Activated naive CD8-positive, alpha-beta T cell treated with anti-CD3 and anti-CD28 coated beads for 36 hours (primary cell): ENCODE data around the gene EGLN1. TPM values are rescaled to one million over a fixed set of nuclear protein-coding genes. Genes with fewer than 3 reads are reported as not detected.

ENCODE experiments used
- DNase-seq: peaks from one replicate; pipeline ENCODE4 v3.0.0; 2021
- H3K27ac Mint-ChIP-seq: one replicate; pipeline ENCODE4 v1.8.0; 2022; ENCODE audit warnings: mild to moderate bottlenecking, moderate library complexity, mixed read lengths
- H3K27me3 Mint-ChIP-seq: one replicate; pipeline ENCODE4 v1.8.0; 2022; ENCODE audit warnings: mild to moderate bottlenecking, mixed read lengths
- H3K36me3 Mint-ChIP-seq: one replicate; pipeline ENCODE4 v1.8.0; 2021; ENCODE audit warnings: mild to moderate bottlenecking, mixed read lengths
- H3K4me1 Mint-ChIP-seq: one replicate; pipeline ENCODE4 v1.8.0; 2021; ENCODE audit warnings: mixed read lengths
- H3K4me3 Mint-ChIP-seq: one replicate; pipeline ENCODE4 v1.8.0; 2022; ENCODE audit warnings: mild to moderate bottlenecking, moderate library complexity, mixed read lengths
- H3K9me3 Mint-ChIP-seq: one replicate; pipeline ENCODE4 v1.8.0; 2022; ENCODE audit warnings: mixed read lengths
- total RNA-seq, 2 experiments: library from RNA; stranded (reverse); gene quantifications; one replicate each; pipeline ENCODE4 v1.2.3, GENCODE V29; 2021

Gene EGLN1
- total RNA-seq, 2 experiments from 2014 or later = 36.3 to 37.8 TPM

- DNase-seq = no peak
- H3K9me3 Mint-ChIP-seq = no peaks in the 10 kb centered on the region
- peaks cover 9% of the 10 kb centered on the region for H3K36me3 Mint-ChIP-seq
- no peak overlapping the region for H3K4me3 Mint-ChIP-seq
- no peak overlapping the region for H3K27ac Mint-ChIP-seq
- H3K4me1 Mint-ChIP-seq = peaks cover 5% of the 10 kb centered on the region
- no peaks in the 10 kb centered on the region for H3K27me3 Mint-ChIP-seq
Measured at GRCh38 chr1:231347961-231348360, 74.1 kb downstream of the EGLN1 start.

DNA sequence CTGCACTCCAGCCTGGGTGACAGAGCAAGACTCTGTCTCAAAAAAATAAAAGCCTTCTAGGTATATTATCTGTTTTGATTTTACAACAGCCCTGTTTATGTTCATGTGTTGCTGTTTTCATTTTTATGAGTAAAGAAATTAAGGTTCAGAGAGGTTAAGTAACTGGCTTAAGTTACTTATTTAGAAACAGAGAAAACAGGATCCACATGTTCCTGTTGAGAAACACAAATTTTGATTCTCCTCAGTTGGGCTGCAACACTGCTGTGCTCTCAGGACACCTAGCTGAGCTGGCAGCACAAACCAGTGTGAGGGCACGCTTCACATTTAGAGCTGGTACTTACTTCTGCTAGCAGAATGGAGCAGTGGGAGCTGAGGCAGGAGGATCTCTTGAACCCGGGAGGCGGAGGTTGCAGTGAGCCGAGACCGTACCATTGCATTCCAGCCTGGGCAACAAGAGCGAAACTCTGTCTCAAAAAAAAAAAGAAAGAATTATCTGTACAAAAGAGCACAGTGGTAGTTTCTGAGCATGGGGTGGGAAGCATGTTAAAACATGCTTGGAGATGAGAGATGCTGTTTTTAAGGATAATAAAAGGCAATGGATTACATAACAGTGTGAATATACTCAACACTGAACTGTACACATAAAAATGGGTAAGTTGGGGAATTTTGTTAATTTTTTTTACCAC, 81.6 kb downstream of the EGLN1 start:
- Mint-ChIP-seq H3K4me3 (no peak overlapping the region), H3K4me1 (peaks cover 39% of the 10 kb centered on the region), H3K36me3 (peaks cover 41% of the 10 kb centered on the region), H3K9me3 (peaks cover 2% of the 10 kb centered on the region), H3K27me3 (peaks cover 3% of the 10 kb centered on the region), H3K27ac (no peak overlapping the region)
- no peak for DNase-seq

GRCh38 chr1:231338270-231339128, 83.6 kb downstream of the EGLN1 start, which contains the start of gene SPRTN:
TSS of gene SPRTN (plus strand) at chr1:231338293. CDS start at chr1:231338384, 91 bp downstream.
- peaks cover 48% of the 10 kb centered on the region for H3K4me1 Mint-ChIP-seq
- DNase-seq = no peak
- H3K27ac Mint-ChIP-seq = peak within 1 kb of the TSS; percentile 98
- peaks cover 2% of the 10 kb centered on the region for H3K9me3 Mint-ChIP-seq
- H3K4me3 Mint-ChIP-seq = peak within 1 kb of the TSS; percentile 97
- peaks cover 3% of the 10 kb centered on the region for H3K27me3 Mint-ChIP-seq
- peaks cover 56% of the 10 kb centered on the region for H3K36me3 Mint-ChIP-seq

DNA sequence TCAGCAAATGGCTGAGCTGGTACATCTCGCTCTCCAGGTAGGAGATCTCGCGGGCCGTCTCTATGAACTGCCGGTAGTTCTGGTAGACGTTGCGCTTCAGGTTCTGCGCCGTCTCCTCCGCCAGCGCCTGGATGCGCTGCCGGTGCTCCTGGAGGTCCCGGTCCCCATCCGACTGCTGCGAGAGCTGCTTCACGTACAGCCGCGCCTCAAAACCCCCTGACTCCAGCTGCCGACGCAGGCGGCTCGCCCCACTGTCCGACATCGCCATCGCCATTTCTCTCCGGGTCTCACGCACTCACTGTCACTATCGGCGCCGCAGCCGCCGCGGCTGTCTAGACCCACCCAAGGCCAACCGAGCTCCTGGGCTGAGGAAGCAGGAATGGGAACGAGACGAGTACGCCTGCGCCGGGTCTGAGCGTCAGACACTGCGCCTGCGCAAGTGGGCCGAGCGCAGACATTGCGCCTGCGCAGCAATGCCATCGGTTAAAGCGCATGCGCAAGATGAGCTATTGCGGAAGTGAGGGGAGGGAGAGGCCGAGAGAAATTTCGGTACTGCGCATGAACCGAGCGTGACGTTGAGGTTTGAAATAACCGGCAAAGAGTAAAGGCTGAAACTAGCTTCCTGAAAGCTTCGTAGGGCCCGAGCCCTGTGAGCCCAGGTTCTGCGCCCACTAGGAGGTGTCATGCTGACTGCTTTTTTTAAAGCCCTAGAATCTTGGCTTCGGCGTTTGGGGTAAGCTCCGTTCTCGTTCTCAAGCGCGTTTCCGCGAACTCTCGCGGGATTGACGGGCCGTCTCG, 84.4 kb downstream of the EGLN1 start, which contains the start of gene EXOC8:
TSS of gene EXOC8 (minus strand) at position 381 of the 798 bp plus-strand sequence. CDS start at position 274, 107 bp downstream.
- H3K4me1 Mint-ChIP-seq = peaks cover 49% of the 10 kb centered on the region

GRCh38 chr1:231337043-231337471, 85.0 kb downstream of the EGLN1 start:
- Mint-ChIP-seq H3K4me1 (peaks cover 52% of the 10 kb centered on the region), H3K27me3 (peaks cover 3% of the 10 kb centered on the region), H3K4me3 (peak overlapping the region; percentile 97), H3K36me3 (peaks cover 62% of the 10 kb centered on the region), H3K9me3 (peaks cover 2% of the 10 kb centered on the region), H3K27ac (peak overlapping the region; percentile 98)
- no peak for DNase-seq

More for the DNA sequence above, 84.4 kb downstream of the EGLN1 start, which contains the start of gene EXOC8:
- peak; percentile 95 for DNase-seq
- Mint-ChIP-seq H3K9me3 (peaks cover 2% of the 10 kb centered on the region), H3K27me3 (peaks cover 3% of the 10 kb centered on the region), H3K27ac (peak within 1 kb of the TSS; percentile 98), H3K4me3 (peak within 1 kb of the TSS; percentile 97), H3K36me3 (peaks cover 59% of the 10 kb centered on the region)

GRCh38 chr1:231335663-231336602, 86.2 kb downstream of the EGLN1 start:
- peaks cover 9% of the 10 kb centered on the region for H3K9me3 Mint-ChIP-seq
- H3K27ac Mint-ChIP-seq = peak overlapping the region; percentile 43
- no peak for DNase-seq
- H3K4me3 Mint-ChIP-seq = peak overlapping the region; percentile 97
- H3K36me3 Mint-ChIP-seq = peaks cover 68% of the 10 kb centered on the region
- H3K27me3 Mint-ChIP-seq = peaks cover 3% of the 10 kb centered on the region
- H3K4me1 Mint-ChIP-seq = peaks cover 55% of the 10 kb centered on the region

DNA sequence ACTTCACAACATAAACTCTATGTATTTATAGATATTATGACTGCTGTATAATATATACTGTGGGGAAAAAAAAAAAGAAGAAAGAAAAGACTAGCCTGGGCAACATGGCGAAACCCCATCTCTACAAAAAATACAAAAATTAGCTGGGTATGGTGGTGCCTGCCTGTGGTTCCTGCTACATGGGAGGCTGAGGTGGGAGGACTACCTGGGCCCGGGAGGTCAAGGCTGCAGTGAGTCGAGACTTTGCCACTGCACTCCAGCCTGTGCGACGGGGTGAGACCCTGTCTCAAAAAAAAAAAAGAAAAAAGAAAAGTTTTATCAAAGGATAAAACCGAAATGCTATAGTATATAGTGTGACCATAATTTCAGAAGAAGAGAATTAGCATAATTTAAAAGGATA, 87.1 kb downstream of the EGLN1 start:
- DNase-seq = no peak
- Mint-ChIP-seq H3K4me3 (peak overlapping the region; percentile 65), H3K36me3 (peaks cover 66% of the 10 kb centered on the region), H3K9me3 (peaks cover 9% of the 10 kb centered on the region), H3K27ac (no peak overlapping the region), H3K4me1 (peaks cover 48% of the 10 kb centered on the region), H3K27me3 (peaks cover 3% of the 10 kb centered on the region)

GRCh38 chr1:231334079-231334666, 87.9 kb downstream of the EGLN1 start:
- H3K9me3 Mint-ChIP-seq = peaks cover 9% of the 10 kb centered on the region
- peaks cover 43% of the 10 kb centered on the region for H3K4me1 Mint-ChIP-seq
- peaks cover 61% of the 10 kb centered on the region for H3K36me3 Mint-ChIP-seq
- H3K4me3 Mint-ChIP-seq = peak overlapping the region; percentile 43
- H3K27me3 Mint-ChIP-seq = peaks cover 3% of the 10 kb centered on the region
- DNase-seq = no peak
- no peak overlapping the region for H3K27ac Mint-ChIP-seq

DNA sequence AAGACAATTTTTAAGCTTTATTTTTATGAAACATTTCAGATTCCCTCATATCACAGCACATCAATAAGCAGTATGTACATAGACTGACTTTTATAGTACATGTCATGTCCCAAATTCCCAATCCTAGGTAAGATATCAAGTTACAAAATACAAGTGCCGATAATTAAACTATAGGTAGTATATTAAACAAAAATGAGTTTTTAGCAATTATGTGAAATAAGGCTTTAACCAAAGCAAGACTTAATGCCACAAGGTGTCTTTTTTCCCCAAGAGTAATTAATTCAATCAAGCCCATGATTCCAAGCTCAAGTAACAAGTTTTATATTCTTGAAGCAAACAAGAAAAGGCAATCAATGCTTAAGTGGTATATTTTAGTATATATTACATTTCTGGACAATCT, 89.3 kb downstream of the EGLN1 start:
- H3K36me3 Mint-ChIP-seq = peaks cover 56% of the 10 kb centered on the region
- H3K27me3 Mint-ChIP-seq = peaks cover 2% of the 10 kb centered on the region
- peaks cover 39% of the 10 kb centered on the region for H3K4me1 Mint-ChIP-seq
- H3K4me3 Mint-ChIP-seq = no peak overlapping the region
- no peak for DNase-seq
- peaks cover 8% of the 10 kb centered on the region for H3K9me3 Mint-ChIP-seq
- H3K27ac Mint-ChIP-seq = no peak overlapping the region

DNA sequence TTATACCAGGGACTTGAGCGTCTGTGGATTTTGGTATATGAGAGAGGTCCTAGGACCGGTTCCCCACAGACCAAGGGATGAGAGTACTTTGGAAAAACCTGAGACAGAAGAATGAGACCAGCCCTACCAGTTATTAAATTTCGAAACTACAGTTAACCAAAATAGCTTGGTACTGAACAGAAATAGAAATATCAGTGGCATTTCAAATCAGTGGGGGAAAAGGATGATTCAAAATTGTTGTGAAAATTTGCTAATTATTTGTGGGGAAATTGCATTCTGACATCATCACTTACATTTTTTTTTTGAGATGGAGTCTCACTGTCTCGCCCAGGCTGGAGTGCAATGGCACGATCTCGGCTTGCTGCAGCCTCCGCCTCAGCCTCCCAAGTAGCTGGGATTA, 92.6 kb downstream of the EGLN1 start:
- H3K4me1 Mint-ChIP-seq = peaks cover 17% of the 10 kb centered on the region
- no peaks in the 10 kb centered on the region for H3K27me3 Mint-ChIP-seq
- H3K36me3 Mint-ChIP-seq = peaks cover 29% of the 10 kb centered on the region
- DNase-seq = no peak
- H3K9me3 Mint-ChIP-seq = peaks cover 7% of the 10 kb centered on the region
- H3K4me3 Mint-ChIP-seq = no peak overlapping the region
- no peak overlapping the region for H3K27ac Mint-ChIP-seq

- Mint-ChIP-seq H3K36me3 (peaks cover 13% of the 10 kb centered on the region), H3K27me3 (no peaks in the 10 kb centered on the region)
Measured at GRCh38 chr1:231327617-231328016, 94.5 kb downstream of the EGLN1 start.

DNA sequence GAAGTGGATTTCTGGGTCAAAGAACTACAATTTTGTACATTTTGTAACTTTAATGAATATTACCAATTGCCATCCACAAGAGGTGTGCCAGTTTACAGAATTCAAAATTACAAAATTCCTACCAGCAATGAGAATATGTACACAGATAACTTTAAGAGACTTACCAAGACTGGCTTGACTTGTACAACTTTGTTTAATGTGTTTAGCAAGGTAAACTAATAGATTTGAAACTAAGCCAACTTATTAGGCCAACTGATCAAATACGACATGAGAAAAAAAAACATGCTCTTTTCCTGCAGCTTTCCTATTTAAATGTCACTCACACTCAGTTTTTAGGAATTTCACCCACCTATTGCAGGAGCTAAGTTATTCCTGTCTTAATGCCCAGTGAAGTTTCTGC, 95.8 kb downstream of the EGLN1 start:
- Mint-ChIP-seq H3K4me3 (no peak overlapping the region), H3K4me1 (peaks cover 4% of the 10 kb centered on the region), H3K27ac (no peak overlapping the region), H3K27me3 (no peaks in the 10 kb centered on the region), H3K9me3 (peaks cover 1% of the 10 kb centered on the region), H3K36me3 (peaks cover 2% of the 10 kb centered on the region)
- DNase-seq = no peak

More at GRCh38 chr1:231327617-231328016, 94.5 kb downstream of the EGLN1 start:
- Mint-ChIP-seq H3K4me3 (no peak overlapping the region), H3K9me3 (peaks cover 7% of the 10 kb centered on the region), H3K27ac (no peak overlapping the region), H3K4me1 (peaks cover 8% of the 10 kb centered on the region)
- DNase-seq = no peak

DNA sequence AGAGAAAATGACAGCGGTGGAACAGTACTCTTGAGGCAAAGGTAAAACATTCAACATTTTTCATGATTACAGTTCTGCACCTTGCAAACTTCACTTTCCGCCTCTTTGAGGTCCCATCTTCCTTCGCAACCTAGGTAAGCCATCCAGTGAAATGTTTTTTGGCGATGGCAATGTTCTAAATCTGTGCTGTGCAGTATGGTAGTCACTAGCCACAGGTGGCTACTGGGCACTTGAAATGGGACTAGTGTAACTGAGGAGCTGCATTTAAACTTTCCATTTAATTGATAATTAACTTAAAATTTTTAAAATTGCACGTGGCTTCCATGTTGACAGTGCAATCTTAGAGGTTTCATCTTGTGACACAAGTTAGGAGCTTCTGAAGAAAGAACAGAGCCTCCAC, 97.4 kb downstream of the EGLN1 start:
- DNase-seq = no peak
- Mint-ChIP-seq H3K4me3 (no peak overlapping the region), H3K9me3 (no peaks in the 10 kb centered on the region), H3K27me3 (no peaks in the 10 kb centered on the region), H3K36me3 (no peaks in the 10 kb centered on the region), H3K27ac (no peak overlapping the region), H3K4me1 (peaks cover 3% of the 10 kb centered on the region)
